HEK293 (cell line): Measurements from ENCODE around the gene SZT2.
A peak's percentile ranks its signal among the peaks of the same experiment; 100 is the strongest.

Source experiments
- GLIS1 ChIP-seq: fragments of 450-650 bp; formaldehyde crosslinking; IDR thresholded peaks from 2 replicates; pipeline ENCODE4 v1.5.1; 2016; ENCODE audit warnings: missing biosample characterization, missing genetic modification characterization
- HOXD13 ChIP-seq: sonication (generic); formaldehyde crosslinking; IDR thresholded peaks from 2 replicates; pipeline ENCODE4 v1.8.0; 2022; ENCODE audit warnings: missing genetic modification reagents, borderline replicate concordance
- MYNN ChIP-seq: fragments of 450-650 bp; formaldehyde crosslinking; IDR thresholded peaks from 2 replicates; pipeline ENCODE4 v1.5.1; 2016; ENCODE audit warnings: missing biosample characterization, missing genetic modification characterization, borderline replicate concordance
- SCRT2 ChIP-seq: fragments of 450-650 bp; formaldehyde crosslinking; IDR thresholded peaks from 2 replicates; pipeline ENCODE4 v1.5.1; 2016; ENCODE audit warnings: missing biosample characterization, missing genetic modification characterization
- YY1 ChIP-seq: fragments of 450-650 bp; formaldehyde crosslinking; IDR thresholded peaks from 2 replicates; pipeline ENCODE4 v1.5.1; 2018; ENCODE audit warnings: missing biosample characterization, missing genetic modification characterization
- ZBTB48 ChIP-seq: fragments of 450-650 bp; formaldehyde crosslinking; IDR thresholded peaks from 2 replicates; pipeline ENCODE4 v1.5.1; 2016; ENCODE audit warnings: missing biosample characterization, missing genetic modification characterization
- ZNF133 ChIP-seq: fragments of 450-650 bp; formaldehyde crosslinking; IDR thresholded peaks from 2 replicates; pipeline ENCODE4 v1.5.1; 2016; ENCODE audit warnings: missing biosample characterization, missing genetic modification characterization
- ZNF155 ChIP-seq: fragments of 450-650 bp; formaldehyde crosslinking; IDR thresholded peaks from 2 replicates; pipeline ENCODE4 v1.5.1; 2016; ENCODE audit warnings: missing biosample characterization, missing genetic modification characterization
- ZNF174 ChIP-seq: fragments of 450-650 bp; formaldehyde crosslinking; IDR thresholded peaks from 2 replicates; pipeline ENCODE4 v1.5.0; 2017; ENCODE audit warnings: missing biosample characterization, mild to moderate bottlenecking, missing genetic modification characterization
- ZNF175 ChIP-seq: fragments of 450-650 bp; formaldehyde crosslinking; IDR thresholded peaks from 2 replicates; pipeline ENCODE4 v1.5.1; 2016; ENCODE audit warnings: missing biosample characterization, missing genetic modification characterization
- ZNF266 ChIP-seq: fragments of 450-650 bp; formaldehyde crosslinking; IDR thresholded peaks from 2 replicates; pipeline ENCODE4 v1.5.1; 2016; ENCODE audit warnings: missing biosample characterization, missing genetic modification characterization, low read depth
- ZNF280D ChIP-seq: fragments of 450-650 bp; formaldehyde crosslinking; IDR thresholded peaks from 2 replicates; pipeline ENCODE4 v1.5.1; 2016; ENCODE audit warnings: missing biosample characterization, missing genetic modification characterization
- ZNF292 ChIP-seq: fragments of 450-650 bp; formaldehyde crosslinking; IDR thresholded peaks from 2 replicates; pipeline ENCODE4 v1.5.1; 2016; ENCODE audit warnings: low read depth, missing biosample characterization, missing genetic modification characterization, borderline replicate concordance
- ZNF324 ChIP-seq: fragments of 450-650 bp; formaldehyde crosslinking; IDR thresholded peaks from 2 replicates; pipeline ENCODE4 v1.5.1; 2016; ENCODE audit warnings: missing biosample characterization, missing genetic modification characterization
- ZNF341 ChIP-seq: fragments of 450-650 bp; formaldehyde crosslinking; IDR thresholded peaks from 2 replicates; pipeline ENCODE4; 2016; ENCODE audit warnings: low read depth, missing biosample characterization, missing genetic modification characterization
- ZNF366 ChIP-seq: fragments of 450-650 bp; formaldehyde crosslinking; conservative IDR thresholded peaks from 2 replicates; pipeline ENCODE4 v1.5.1; 2016; ENCODE audit warnings: missing biosample characterization, missing genetic modification characterization
- ZNF423 ChIP-seq: fragments of 450-650 bp; formaldehyde crosslinking; IDR thresholded peaks from 2 replicates; pipeline ENCODE4 v1.5.1; 2016; ENCODE audit warnings: missing biosample characterization, missing genetic modification characterization
- ZNF513 ChIP-seq: fragments of 450-650 bp; IDR thresholded peaks from 2 replicates; pipeline ENCODE4 v1.5.1; 2018; ENCODE audit warnings: missing biosample characterization, missing genetic modification characterization
- ZNF518A ChIP-seq: fragments of 450-650 bp; formaldehyde crosslinking; conservative IDR thresholded peaks from 2 replicates; pipeline ENCODE4 v1.5.1; 2016; ENCODE audit warnings: low read depth, missing biosample characterization, missing genetic modification characterization
- ZNF521 ChIP-seq: fragments of 450-650 bp; formaldehyde crosslinking; IDR thresholded peaks from 2 replicates; pipeline ENCODE4 v1.5.1; 2017; ENCODE audit warnings: missing biosample characterization, mild to moderate bottlenecking, missing genetic modification characterization
- ZNF529 ChIP-seq: fragments of 450-650 bp; formaldehyde crosslinking; IDR thresholded peaks from 2 replicates; pipeline ENCODE4 v1.5.1; 2017; ENCODE audit warnings: missing genetic modification characterization, missing biosample characterization; ENCODE audit not compliant: insufficient replicate concordance
- ZNF555 ChIP-seq: fragments of 450-650 bp; formaldehyde crosslinking; conservative IDR thresholded peaks from 2 replicates; pipeline ENCODE4 v1.5.1; 2017; ENCODE audit warnings: missing biosample characterization, mild to moderate bottlenecking, missing genetic modification characterization, inconsistent platforms
- ZNF654 ChIP-seq: fragments of 450-650 bp; formaldehyde crosslinking; IDR thresholded peaks from 2 replicates; pipeline ENCODE4 v1.5.1; 2016; ENCODE audit warnings: low read depth, missing biosample characterization, missing genetic modification characterization
- ZNF785 ChIP-seq: fragments of 450-650 bp; formaldehyde crosslinking; IDR thresholded peaks from 2 replicates; pipeline ENCODE4 v1.5.1; 2016; ENCODE audit warnings: missing biosample characterization, missing genetic modification characterization
- ZNF837 ChIP-seq: fragments of 450-650 bp; formaldehyde crosslinking; IDR thresholded peaks from 2 replicates; pipeline ENCODE4 v1.5.1; 2016; ENCODE audit warnings: missing biosample characterization, missing genetic modification characterization
- ZSCAN16 ChIP-seq: fragments of 450-650 bp; formaldehyde crosslinking; IDR thresholded peaks from 2 replicates; pipeline ENCODE4 v1.5.1; 2016; ENCODE audit warnings: missing biosample characterization, missing genetic modification characterization
- TF ChIP-seq, protein P1 (sequence below): fragments of 450-650 bp; formaldehyde crosslinking; IDR thresholded peaks from 2 replicates; pipeline ENCODE4 v1.5.1; 2016; ENCODE audit warnings: missing biosample characterization, missing genetic modification characterization
- TF ChIP-seq, protein P2 (sequence below): fragments of 450-650 bp; formaldehyde crosslinking; optimal IDR thresholded peaks from 2 replicates; pipeline ENCODE3; 2016; ENCODE audit warnings: missing biosample characterization, mild to moderate bottlenecking, missing genetic modification characterization

The SZT2 gene

DNA sequence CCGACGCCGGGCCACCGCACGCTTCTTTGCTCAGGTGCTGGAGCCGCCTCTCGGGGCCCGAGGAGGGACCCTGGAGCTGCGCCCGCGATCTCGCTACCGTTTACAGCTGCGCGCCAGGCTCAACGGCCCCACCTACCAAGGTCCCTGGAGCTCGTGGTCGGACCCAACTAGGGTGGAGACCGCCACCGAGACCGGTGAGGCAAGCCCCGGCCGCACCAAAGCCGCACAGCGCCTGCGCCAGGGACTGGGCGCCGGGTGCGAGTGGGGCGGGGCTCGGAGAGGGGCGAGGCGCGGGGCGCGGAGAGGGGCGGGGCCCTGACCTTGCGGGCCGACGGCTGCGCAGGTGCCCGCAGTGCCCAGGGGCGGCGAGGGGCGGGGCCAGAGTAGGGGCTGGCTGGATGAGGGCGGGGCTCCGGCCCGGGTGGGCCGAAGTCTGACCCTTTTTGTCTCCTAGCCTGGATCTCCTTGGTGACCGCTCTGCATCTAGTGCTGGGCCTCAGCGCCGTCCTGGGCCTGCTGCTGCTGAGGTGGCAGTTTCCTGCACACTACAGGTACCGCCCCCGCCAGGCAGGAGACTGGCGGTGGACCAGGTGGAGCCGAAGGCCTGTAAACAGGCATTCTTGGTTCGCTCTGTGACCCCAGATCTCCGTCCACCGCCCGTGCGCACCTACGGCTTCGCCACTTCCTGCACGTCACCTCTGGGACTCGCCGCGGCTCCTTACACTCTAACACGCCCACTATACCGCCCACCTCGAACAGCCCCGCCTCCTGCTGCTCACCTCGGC, 40.7 kb upstream of the SZT2 start (continued):
- no peak for TF ChIP-seq ZNF837 (tag by site-specific recombination)
- peak; percentile 51; the same call in 1 of the 2 replicates for TF ChIP-seq ZNF423 (tag by site-specific recombination)
- TF ChIP-seq ZNF513 (tag by site-specific recombination), result no peak
- TF ChIP-seq ZSCAN16 (tag by site-specific recombination), result no peak
- TF ChIP-seq ZNF366 (tag by site-specific recombination), result no peak
- no peak for TF ChIP-seq ZNF521 (tag by site-specific recombination)
- TF ChIP-seq, protein P1, sequence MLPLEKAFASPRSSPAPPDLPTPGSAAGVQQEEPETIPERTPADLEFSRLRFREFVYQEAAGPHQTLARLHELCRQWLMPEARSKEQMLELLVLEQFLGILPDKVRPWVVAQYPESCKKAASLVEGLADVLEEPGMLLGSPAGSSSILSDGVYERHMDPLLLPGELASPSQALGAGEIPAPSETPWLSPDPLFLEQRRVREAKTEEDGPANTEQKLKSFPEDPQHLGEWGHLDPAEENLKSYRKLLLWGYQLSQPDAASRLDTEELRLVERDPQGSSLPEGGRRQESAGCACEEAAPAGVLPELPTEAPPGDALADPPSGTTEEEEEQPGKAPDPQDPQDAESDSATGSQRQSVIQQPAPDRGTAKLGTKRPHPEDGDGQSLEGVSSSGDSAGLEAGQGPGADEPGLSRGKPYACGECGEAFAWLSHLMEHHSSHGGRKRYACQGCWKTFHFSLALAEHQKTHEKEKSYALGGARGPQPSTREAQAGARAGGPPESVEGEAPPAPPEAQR, result no peak
- 0 out of 2 replicates have a peak, but pooled peaks have one; percentile 23 for TF ChIP-seq ZNF324 (tag by site-specific recombination)
- TF ChIP-seq ZNF529 (tag by site-specific recombination), result no peak
- no peak for TF ChIP-seq HOXD13 (CRISPR knock-in tag)
- no peak for TF ChIP-seq ZNF133 (tag by site-specific recombination)
- no peak for TF ChIP-seq ZNF174
- no peak for TF ChIP-seq ZNF292
- TF ChIP-seq MYNN (tag by site-specific recombination), result 0 out of 2 replicates have a peak, but pooled peaks have one; percentile 15
- TF ChIP-seq ZNF518A (tag by site-specific recombination), result no peak
- TF ChIP-seq ZNF785, result no peak
- peak; percentile 74; the same call in 1 of the 2 replicates for TF ChIP-seq ZNF280D (tag by site-specific recombination)
- TF ChIP-seq ZNF341, result no peak
- TF ChIP-seq ZNF266, result no peak
- no peak for TF ChIP-seq YY1 (tag by site-specific recombination)
- peak; percentile 24; the same call in 1 of the 2 replicates for TF ChIP-seq GLIS1 (tag by site-specific recombination)
- no peak for TF ChIP-seq ZNF155 (tag by site-specific recombination)
- TF ChIP-seq, protein P2, sequence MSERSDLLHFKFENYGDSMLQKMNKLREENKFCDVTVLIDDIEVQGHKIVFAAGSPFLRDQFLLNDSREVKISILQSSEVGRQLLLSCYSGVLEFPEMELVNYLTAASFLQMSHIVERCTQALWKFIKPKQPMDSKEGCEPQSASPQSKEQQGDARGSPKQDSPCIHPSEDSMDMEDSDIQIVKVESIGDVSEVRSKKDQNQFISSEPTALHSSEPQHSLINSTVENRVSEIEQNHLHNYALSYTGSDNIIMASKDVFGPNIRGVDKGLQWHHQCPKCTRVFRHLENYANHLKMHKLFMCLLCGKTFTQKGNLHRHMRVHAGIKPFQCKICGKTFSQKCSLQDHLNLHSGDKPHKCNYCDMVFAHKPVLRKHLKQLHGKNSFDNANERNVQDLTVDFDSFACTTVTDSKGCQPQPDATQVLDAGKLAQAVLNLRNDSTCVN (tag by site-specific recombination), result peak; percentile 78
- TF ChIP-seq ZNF654 (tag by site-specific recombination), result no peak
- no peak for TF ChIP-seq SCRT2 (tag by site-specific recombination)
- peak; percentile 90 for TF ChIP-seq ZBTB48
- TF ChIP-seq ZNF555 (tag by site-specific recombination), result no peak
- no peak for TF ChIP-seq ZNF175 (tag by site-specific recombination)
